Vagina (tissue), 2 donors: ENCODE measurements around the gene RFX6. TPM values are rescaled to one million over a fixed set of nuclear protein-coding genes. Genes with fewer than 3 reads are reported as not detected.

Experiments
- DNase-seq, 2 donors: peaks; one replicate each; pipeline ENCODE4 v3.0.0-alpha.2; 2017; ENCODE audit errors: extremely low spot score in 2 of 2
- H3K27ac ChIP-seq: fragments of 200-600 bp; sonication (generic); one replicate; pipeline ENCODE4 v1.5.1; 2019
- H3K27me3 ChIP-seq: fragments of 200-600 bp; sonication (generic); one replicate; pipeline ENCODE4 v1.5.1; 2019
- H3K36me3 ChIP-seq, 2 donors: fragments of 200-600 bp; sonication (generic); one replicate each; pipeline ENCODE4 v1.5.1; 2017 to 2019
- H3K4me1 ChIP-seq: fragments of 200-600 bp; sonication (generic); one replicate; pipeline ENCODE4 v1.5.1; 2019
- H3K4me3 ChIP-seq, 2 donors: fragments of 200-600 bp; sonication (generic); 1 replicate in 1 of 2; 2 replicates in 1 of 2; pipeline ENCODE4 v1.5.1; 2016 to 2019
- H3K9me3 ChIP-seq: fragments of 200-600 bp; sonication (generic); one replicate; pipeline ENCODE4 v1.5.1; 2019
- POLR2A ChIP-seq, 2 donors: fragments of 450-650 bp; IDR thresholded peaks; one replicate each; pipeline ENCODE4 v1.6.1; 2017; ENCODE audit warnings: antibody characterized with exemption in 2 of 2, mild to moderate bottlenecking in 2 of 2, moderate library complexity in 2 of 2
- POLR2AphosphoS5 ChIP-seq, 2 donors: sonication (generic); formaldehyde crosslinking; IDR thresholded peaks; one replicate each; pipeline ENCODE4 v1.9.0; 2017; ENCODE audit warnings: antibody characterized with exemption in 2 of 2, mild to moderate bottlenecking in 2 of 2, low read depth in 1 of 2; ENCODE audit not compliant: insufficient read depth in 1 of 2
- intact Hi-C: fragments of 100-400 bp; cut with DNase I; formaldehyde crosslinking; loops from one replicate; pipeline ENCODE4 v1.15.1; 2023
- total RNA-seq: library from RNA; depleted of rRNA; stranded (reverse); fragments of >200 nt; gene quantifications from one replicate; pipeline ENCODE4 v1.2.3, GENCODE V29; 2016
- TF ChIP-seq, protein P1 (sequence below), 3 experiments: fragments of 450-650 bp in 2 of 3; fragments of 200-600 bp in 1 of 3; sonication (generic) in 1 of 3; IDR thresholded peaks; one replicate each; pipeline ENCODE4 v1.5.1; 2017 to 2019; ENCODE audit warnings: antibody characterized with exemption in 3 of 3, mild to moderate bottlenecking in 2 of 3, moderate library complexity in 2 of 3

Gene RFX6
- total RNA-seq, 1 donor from 2014 or later, result not detected

- intact Hi-C loops, result no loop called here
- Histone ChIP-seq H3K27ac (no peak overlapping the region), H3K4me3 (no peak overlapping the region), H3K36me3 (no peaks in the 10 kb centered on the region), H3K4me1 (no peaks in the 10 kb centered on the region), H3K27me3 (no peaks in the 10 kb centered on the region), H3K9me3 (no peaks in the 10 kb centered on the region)
- no peak for TF ChIP-seq POLR2AphosphoS5 (IDR thresholded peaks at IDR 0.05; ENCODE audit: insufficient read depth in 1 of 2, low read depth in 1 of 2)
- TF ChIP-seq POLR2A (IDR thresholded peaks at IDR 0.05), result no peak
- TF ChIP-seq, protein P1, sequence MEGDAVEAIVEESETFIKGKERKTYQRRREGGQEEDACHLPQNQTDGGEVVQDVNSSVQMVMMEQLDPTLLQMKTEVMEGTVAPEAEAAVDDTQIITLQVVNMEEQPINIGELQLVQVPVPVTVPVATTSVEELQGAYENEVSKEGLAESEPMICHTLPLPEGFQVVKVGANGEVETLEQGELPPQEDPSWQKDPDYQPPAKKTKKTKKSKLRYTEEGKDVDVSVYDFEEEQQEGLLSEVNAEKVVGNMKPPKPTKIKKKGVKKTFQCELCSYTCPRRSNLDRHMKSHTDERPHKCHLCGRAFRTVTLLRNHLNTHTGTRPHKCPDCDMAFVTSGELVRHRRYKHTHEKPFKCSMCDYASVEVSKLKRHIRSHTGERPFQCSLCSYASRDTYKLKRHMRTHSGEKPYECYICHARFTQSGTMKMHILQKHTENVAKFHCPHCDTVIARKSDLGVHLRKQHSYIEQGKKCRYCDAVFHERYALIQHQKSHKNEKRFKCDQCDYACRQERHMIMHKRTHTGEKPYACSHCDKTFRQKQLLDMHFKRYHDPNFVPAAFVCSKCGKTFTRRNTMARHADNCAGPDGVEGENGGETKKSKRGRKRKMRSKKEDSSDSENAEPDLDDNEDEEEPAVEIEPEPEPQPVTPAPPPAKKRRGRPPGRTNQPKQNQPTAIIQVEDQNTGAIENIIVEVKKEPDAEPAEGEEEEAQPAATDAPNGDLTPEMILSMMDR (IDR thresholded peaks at IDR 0.05), result no peak
- no peak for DNase-seq
These were observed 40.3 kb upstream of the RFX6 start for GRCh38 chr6:116836606-116837342.

DNA sequence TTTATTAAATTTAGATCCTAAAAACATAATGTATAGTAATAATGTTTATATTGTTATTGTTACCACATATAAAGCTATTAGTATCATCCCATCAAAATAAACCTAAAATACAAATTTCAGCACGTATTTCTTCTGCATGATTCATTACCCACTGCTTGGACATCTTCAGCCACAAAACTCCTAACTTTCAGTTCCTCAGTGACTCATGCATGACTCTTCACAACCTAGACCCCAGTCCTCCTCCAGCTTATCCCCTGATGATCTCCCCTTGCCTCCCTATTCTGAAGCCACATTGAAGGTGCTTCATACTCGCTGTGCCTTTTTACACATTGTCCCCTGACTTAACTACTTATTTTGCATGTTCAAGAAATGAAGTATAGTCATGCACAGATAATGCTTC, 37.0 kb upstream of the RFX6 start:
- no peak for DNase-seq
- no peaks in the 10 kb centered on the region for H3K27me3 ChIP-seq
- H3K36me3 ChIP-seq, result no peaks in the 10 kb centered on the region
- H3K9me3 ChIP-seq, result no peaks in the 10 kb centered on the region
- no peak overlapping the region for H3K4me3 ChIP-seq
- no peaks in the 10 kb centered on the region for H3K4me1 ChIP-seq
- H3K27ac ChIP-seq, result no peak overlapping the region
- intact Hi-C loops, result no loop called here
- TF ChIP-seq POLR2AphosphoS5 (IDR thresholded peaks at IDR 0.05; ENCODE audit: insufficient read depth in 1 of 2, low read depth in 1 of 2) (no peak), POLR2A (IDR thresholded peaks at IDR 0.05) (no peak)
- TF ChIP-seq, protein P1 (IDR thresholded peaks at IDR 0.05), result no peak

DNA sequence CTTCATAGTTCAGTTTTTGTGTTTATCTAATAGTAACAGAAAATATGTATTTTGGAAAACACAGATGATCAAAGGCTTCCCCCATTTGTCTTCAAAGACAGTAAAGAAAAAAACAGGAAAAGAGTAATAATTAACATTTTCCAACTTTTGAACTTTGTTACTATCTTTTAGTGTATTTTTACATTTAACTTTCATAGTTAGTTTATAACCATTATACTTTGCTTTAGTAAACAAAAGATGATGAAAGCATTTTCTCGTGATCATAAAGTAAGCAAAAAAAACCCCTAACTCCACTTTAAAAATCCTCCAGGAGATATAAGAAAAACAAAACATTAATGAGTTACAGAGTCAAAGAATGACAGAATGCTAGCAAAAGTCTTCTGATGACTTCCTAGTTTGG, 34.6 kb upstream of the RFX6 start:
- H3K36me3 ChIP-seq, result no peaks in the 10 kb centered on the region
- intact Hi-C loops, result no loop called here
- no peak for DNase-seq
- H3K4me3 ChIP-seq, result no peak overlapping the region
- TF ChIP-seq POLR2A (IDR thresholded peaks at IDR 0.05) (no peak), POLR2AphosphoS5 (IDR thresholded peaks at IDR 0.05; ENCODE audit: insufficient read depth in 1 of 2, low read depth in 1 of 2) (no peak)
- TF ChIP-seq, protein P1 (IDR thresholded peaks at IDR 0.05), result no peak
- no peaks in the 10 kb centered on the region for H3K4me1 ChIP-seq
- H3K27me3 ChIP-seq, result no peaks in the 10 kb centered on the region
- no peaks in the 10 kb centered on the region for H3K9me3 ChIP-seq
- H3K27ac ChIP-seq, result no peak overlapping the region

- TF ChIP-seq POLR2AphosphoS5 (IDR thresholded peaks at IDR 0.05; ENCODE audit: insufficient read depth in 1 of 2, low read depth in 1 of 2) (no peak), POLR2A (IDR thresholded peaks at IDR 0.05) (no peak)
- TF ChIP-seq, protein P1 (IDR thresholded peaks at IDR 0.05), result peak in 1 of 3 experiments; percentile 18
- intact Hi-C loops, result no loop called here
- no peak for DNase-seq
- Histone ChIP-seq H3K4me3 (no peak overlapping the region), H3K36me3 (no peaks in the 10 kb centered on the region), H3K27me3 (no peaks in the 10 kb centered on the region), H3K4me1 (no peaks in the 10 kb centered on the region), H3K27ac (no peak overlapping the region), H3K9me3 (no peaks in the 10 kb centered on the region)
These were observed 29.8 kb upstream of the RFX6 start for GRCh38 chr6:116847227-116847626.

DNA sequence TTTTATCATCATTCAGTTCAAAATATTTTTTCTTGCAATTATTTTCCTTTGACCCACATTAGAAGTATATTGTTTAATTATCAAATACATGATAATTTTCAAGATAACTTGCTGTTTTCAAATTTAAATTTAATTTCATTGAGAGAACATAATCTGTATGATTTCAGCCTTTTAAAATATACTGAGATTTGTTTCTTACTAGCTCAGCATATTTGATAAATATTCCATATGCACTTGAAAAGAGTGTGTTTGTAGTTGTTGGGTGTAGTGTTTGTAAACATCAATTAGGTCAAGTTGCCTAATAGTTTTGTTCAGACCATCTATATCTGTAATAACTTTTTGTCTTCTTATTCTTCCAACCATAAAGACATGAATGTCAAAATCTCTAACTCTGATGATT, 19.0 kb upstream of the RFX6 start:
- H3K4me3 ChIP-seq, result no peak overlapping the region
- no peaks in the 10 kb centered on the region for H3K4me1 ChIP-seq
- TF ChIP-seq, protein P1 (IDR thresholded peaks at IDR 0.05), result no peak
- TF ChIP-seq POLR2AphosphoS5 (IDR thresholded peaks at IDR 0.05; ENCODE audit: insufficient read depth in 1 of 2, low read depth in 1 of 2) (no peak), POLR2A (IDR thresholded peaks at IDR 0.05) (no peak)
- H3K9me3 ChIP-seq, result no peaks in the 10 kb centered on the region
- no peak overlapping the region for H3K27ac ChIP-seq
- H3K27me3 ChIP-seq, result no peaks in the 10 kb centered on the region
- no peak for DNase-seq
- intact Hi-C loops, result no loop called here
- H3K36me3 ChIP-seq, result no peaks in the 10 kb centered on the region
